Measurements from ENCODE around the gene NFKBIL1. TPM values are rescaled to one million over a fixed set of nuclear protein-coding genes. Genes with fewer than 3 reads are reported as not detected.
A peak's percentile ranks its signal among the peaks of the same experiment; 100 is the strongest.

Gene NFKBIL1
- total and polyA plus RNA-seq, 8 donors = 0.45 to 51.9 (median 18.9) TPM

GRCh38 chr6:31580807-31581433, 33.5 kb downstream of the NFKBIL1 start:
- Histone ChIP-seq H3K36me3 (no peaks in the 10 kb centered on the region), H3K4me3 (peak overlapping the region; percentile 65 to 76 (median 72)), H3K27me3 (no peaks in the 10 kb centered on the region), H3K27ac (peak overlapping the region; percentile 60 to 89 (median 86)), H3K4me1 (peaks cover 9 to 54% (median 21%) of the 10 kb centered on the region in 4 donors), H3K9me3 (no peaks in the 10 kb centered on the region)
- intact Hi-C loops (cut with DNase I; ENCODE audit: low total_unique reads) = no loop called here
- DNase-seq = peak; percentile 89 to 95
- WGBS, 5 donors = 0 to 2% (median 1%) methylated on average over 42 to 62 of the region's 62 CpGs
- peak; percentile 42 to 48 (median 45) for TF ChIP-seq POLR2AphosphoS5 (IDR thresholded peaks at IDR 0.05)
- no peak for TF ChIP-seq POLR2A (IDR thresholded peaks at IDR 0.05)
- TF ChIP-seq CTCF (IDR thresholded peaks at IDR 0.05) = peak in 6 of 7 experiments; percentile 53 to 99 (median 92)
- TF ChIP-seq EP300 (IDR thresholded peaks at IDR 0.05) = no peak

GRCh38 chr6:31581434-31582229, 34.2 kb downstream of the NFKBIL1 start:
- TF ChIP-seq POLR2A (IDR thresholded peaks at IDR 0.05) = no peak
- TF ChIP-seq EP300 (IDR thresholded peaks at IDR 0.05) = no peak
- no peak for TF ChIP-seq CTCF (IDR thresholded peaks at IDR 0.05)
- TF ChIP-seq POLR2AphosphoS5 (IDR thresholded peaks at IDR 0.05) = no peak
- intact Hi-C loops (cut with DNase I; ENCODE audit: low total_unique reads) = no loop called here
- WGBS, 5 donors = 21 to 28% (median 24%) methylated on average over 19 to 21 of the region's 21 CpGs
- Histone ChIP-seq H3K4me1 (peaks cover 9 to 58% (median 23%) of the 10 kb centered on the region in 4 donors), H3K27ac (peak overlapping the region; percentile 60 to 89 (median 86)), H3K4me3 (peak overlapping the region; percentile 65 to 76 (median 72)), H3K9me3 (no peaks in the 10 kb centered on the region), H3K36me3 (no peaks in the 10 kb centered on the region), H3K27me3 (peaks cover 0 to 1% (median 0%) of the 10 kb centered on the region in 3 donors)
- DNase-seq = peak in 1 of 2 donors; percentile 38

GRCh38 chr6:31582230-31582643, 34.8 kb downstream of the NFKBIL1 start, which contains the start of gene LTB:
Gene LTB, minus strand, starts transcription at chr6:31582424. Its CDS starts 7 bp downstream, at chr6:31582417.
- Histone ChIP-seq H3K9me3 (no peaks in the 10 kb centered on the region), H3K36me3 (no peaks in the 10 kb centered on the region), H3K27ac (peak within 1 kb of the TSS; percentile 60 to 89 (median 86)), H3K4me1 (peaks cover 9 to 60% (median 23%) of the 10 kb centered on the region in 4 donors), H3K4me3 (peak within 1 kb of the TSS; percentile 65 to 76 (median 72)), H3K27me3 (peaks cover 0 to 7% (median 0%) of the 10 kb centered on the region in 3 donors)
- WGBS, 5 donors = 49 to 70% (median 66%) methylated on average over 3 of the region's 3 CpGs; no CpG with 5 or more reads in 1 of the 5 donors
- DNase-seq = peak in 1 of 2 donors; percentile 48
- intact Hi-C loops (cut with DNase I; ENCODE audit: low total_unique reads) = no loop called here
- TF ChIP-seq EP300 (IDR thresholded peaks at IDR 0.05) (no peak), POLR2A (IDR thresholded peaks at IDR 0.05) (no peak), POLR2AphosphoS5 (IDR thresholded peaks at IDR 0.05) (no peak), CTCF (IDR thresholded peaks at IDR 0.05) (no peak)

DNA sequence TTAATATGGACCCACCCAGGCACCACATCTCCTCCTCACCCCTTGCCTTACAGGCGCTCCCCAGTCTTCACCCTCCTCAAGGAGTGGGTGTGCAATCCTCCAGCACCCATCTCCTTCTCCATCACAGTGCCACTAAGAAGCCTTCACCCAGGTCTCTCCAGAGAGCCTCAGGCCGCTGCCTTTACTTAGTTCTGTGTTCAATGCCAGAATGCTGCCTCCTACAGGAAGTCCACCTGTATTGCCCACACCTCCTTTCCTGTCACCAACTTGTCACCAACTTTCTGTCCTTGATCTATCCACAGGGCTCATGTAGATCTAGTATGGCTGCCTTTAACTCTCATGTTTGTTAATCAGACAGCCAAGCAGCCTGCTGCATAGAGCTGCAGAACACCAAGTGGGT, 38.1 kb downstream of the NFKBIL1 start:
- TF ChIP-seq POLR2A (IDR thresholded peaks at IDR 0.05) (no peak), CTCF (IDR thresholded peaks at IDR 0.05) (peak in 1 of 7 experiments; percentile 20)

More for the DNA sequence above, 38.1 kb downstream of the NFKBIL1 start:
- Histone ChIP-seq H3K36me3 (no peaks in the 10 kb centered on the region), H3K27ac (peak overlapping the region in 3 of 5 donors; percentile 29 to 76 (median 73)), H3K27me3 (peaks cover 0 to 25% (median 0%) of the 10 kb centered on the region in 3 donors), H3K4me3 (no peak overlapping the region), H3K4me1 (peaks cover 9 to 60% (median 20%) of the 10 kb centered on the region in 4 donors), H3K9me3 (no peaks in the 10 kb centered on the region)
- intact Hi-C loops (cut with DNase I; ENCODE audit: low total_unique reads) = no loop called here
- WGBS, 5 donors = 56 to 73% (median 56%) methylated on average over 2 of the region's 2 CpGs
- DNase-seq = no peak

Data from stomach (tissue), 9 donors.